Karpas-422 (cell line): ENCODE data around the gene AMMECR1L. TPM values are rescaled to one million over a fixed set of nuclear protein-coding genes. Genes with fewer than 3 reads are reported as not detected.
"Not testable (repeated sequence)": the region's sequence is repeated elsewhere in the genome, so short reads cannot be mapped to it uniquely, and the experiment has no call there.

Source experiments
- DNase-seq: peaks from one replicate; pipeline ENCODE4 v3.0.0-alpha.2; 2015
- H2AFZ ChIP-seq: fragments of 200-600 bp; sonication (generic); 2 replicates; pipeline ENCODE4 v1.6.1; 2014; ENCODE audit warnings: antibody characterized with exemption, low read length, mixed read lengths
- H3K27ac ChIP-seq: fragments of 200-600 bp; sonication (generic); 2 replicates; pipeline ENCODE4 v1.5.1; 2014; ENCODE audit warnings: mild to moderate bottlenecking, low read length, moderate library complexity
- H3K27me3 ChIP-seq: fragments of 200-600 bp; sonication (generic); 2 replicates; pipeline ENCODE4 v1.6.1; 2014; ENCODE audit warnings: low read length, mixed read lengths
- H3K36me3 ChIP-seq: fragments of 200-600 bp; sonication (generic); 2 replicates; pipeline ENCODE4 v1.6.1; 2014; ENCODE audit warnings: low read length, mixed read lengths; ENCODE audit not compliant: insufficient read depth
- H3K4me1 ChIP-seq: fragments of 200-600 bp; sonication (generic); 2 replicates; pipeline ENCODE4 v1.6.1; 2014; ENCODE audit warnings: mild to moderate bottlenecking, low read length, mixed read lengths
- H3K4me2 ChIP-seq: fragments of 200-600 bp; sonication (generic); 2 replicates; pipeline ENCODE4 v1.6.1; 2014; ENCODE audit warnings: low read length, low read depth, mild to moderate bottlenecking; ENCODE audit not compliant: poor library complexity, severe bottlenecking
- H3K4me3 ChIP-seq: fragments of 200-600 bp; sonication (generic); 2 replicates; pipeline ENCODE4 v1.5.1; 2014; ENCODE audit warnings: mild to moderate bottlenecking, antibody characterized with exemption, low read length, mixed read lengths
- H3K79me2 ChIP-seq: fragments of 200-600 bp; sonication (generic); 2 replicates; pipeline ENCODE4 v1.6.1; 2014; ENCODE audit warnings: mild to moderate bottlenecking, low read length, mixed read lengths
- H3K9ac ChIP-seq: fragments of 200-600 bp; sonication (generic); 2 replicates; pipeline ENCODE4 v1.6.0; 2014; ENCODE audit warnings: low read length
- H3K9me2 ChIP-seq: fragments of 200-600 bp; sonication (generic), shearing (Covaris generic); replicated peaks from 2 replicates; pipeline ENCODE4 v1.6.0; 2014; ENCODE audit warnings: mild to moderate bottlenecking, low read length, moderate library complexity; ENCODE audit not compliant: insufficient read depth
- H3K9me3 ChIP-seq: fragments of 300-700, 200-600 bp; sonication (generic); 2 replicates; pipeline ENCODE4 v1.6.1; 2014; ENCODE audit warnings: low read length, mixed read lengths
- H4K20me1 ChIP-seq: fragments of 200-600 bp; sonication (generic); 2 replicates; pipeline ENCODE4 v1.6.1; 2014; ENCODE audit warnings: mild to moderate bottlenecking, antibody characterized with exemption, low read length, low read depth; ENCODE audit not compliant: insufficient read depth
- total RNA-seq: library from RNA; depleted of rRNA; stranded (reverse); fragments of >200 nt; shearing (Covaris generic); gene quantifications from 2 replicates; pipeline ENCODE4 v1.2.3, GENCODE V29; 2014; ENCODE audit warnings: low replicate concordance

The AMMECR1L gene
- total RNA-seq, 1 experiment from 2014 or later: 8.2 TPM

GRCh38 chr2:127844973-127845372, 40.8 kb downstream of the AMMECR1L start:
- DNase-seq: no peak
- Histone ChIP-seq H3K4me3 (no peak overlapping the region), H2AFZ (no peak overlapping the region), H3K4me1 (no peaks in the 10 kb centered on the region), H3K9me3 (no peaks in the 10 kb centered on the region), H3K9me2 (no peaks in the 10 kb centered on the region), H3K4me2 (no peak overlapping the region), H3K79me2 (peaks cover 8% of the 10 kb centered on the region), H4K20me1 (0 out of 2 replicates have a peak, but pooled peaks cover 9% of the 10 kb centered on the region), H3K36me3 (peaks cover 30% of the 10 kb centered on the region), H3K9ac (no peak overlapping the region), H3K27me3 (no peaks in the 10 kb centered on the region), H3K27ac (no peak overlapping the region)

GRCh38 chr2:127843677-127844076, 42.1 kb downstream of the AMMECR1L start:
- H3K36me3 ChIP-seq: peaks cover 18% of the 10 kb centered on the region

GRCh38 chr2:127841466-127842178, 44.1 kb downstream of the AMMECR1L start:
- no peak overlapping the region for H3K4me2 ChIP-seq
- H2AFZ ChIP-seq: no peak overlapping the region
- 0 out of 2 replicates have a peak, but pooled peaks cover under 1% of the 10 kb centered on the region for H4K20me1 ChIP-seq
- H3K4me1 ChIP-seq: no peaks in the 10 kb centered on the region
- H3K9me3 ChIP-seq: no peaks in the 10 kb centered on the region
- peaks cover 5% of the 10 kb centered on the region for H3K36me3 ChIP-seq
- no peak overlapping the region for H3K9ac ChIP-seq
- H3K79me2 ChIP-seq: no peaks in the 10 kb centered on the region
- H3K4me3 ChIP-seq: no peak overlapping the region
- no peak for DNase-seq
- no peak overlapping the region for H3K27ac ChIP-seq
- no peaks in the 10 kb centered on the region for H3K27me3 ChIP-seq
- H3K9me2 ChIP-seq: no peaks in the 10 kb centered on the region

More at GRCh38 chr2:127843677-127844076, 42.1 kb downstream of the AMMECR1L start:
- Histone ChIP-seq H4K20me1 (0 out of 2 replicates have a peak, but pooled peaks cover 4% of the 10 kb centered on the region), H3K4me1 (no peaks in the 10 kb centered on the region), H3K27me3 (no peaks in the 10 kb centered on the region), H3K4me3 (no peak overlapping the region), H3K27ac (no peak overlapping the region), H3K9me2 (no peaks in the 10 kb centered on the region), H3K9me3 (no peaks in the 10 kb centered on the region), H3K79me2 (0 out of 2 replicates have a peak, but pooled peaks cover 2% of the 10 kb centered on the region), H3K9ac (no peak overlapping the region), H2AFZ (no peak overlapping the region), H3K4me2 (no peak overlapping the region)
- DNase-seq: no peak

GRCh38 chr2:127840893-127841292, 44.9 kb downstream of the AMMECR1L start:
- Histone ChIP-seq H3K27me3 (no peaks in the 10 kb centered on the region), H3K36me3 (no peaks in the 10 kb centered on the region; the same call in 1 of the 2 replicates), H3K4me2 (no peak overlapping the region), H3K9me2 (no peaks in the 10 kb centered on the region), H3K27ac (no peak overlapping the region), H2AFZ (no peak overlapping the region), H3K9ac (no peak overlapping the region), H3K4me3 (no peak overlapping the region), H4K20me1 (no peaks in the 10 kb centered on the region), H3K9me3 (no peaks in the 10 kb centered on the region), H3K79me2 (no peaks in the 10 kb centered on the region), H3K4me1 (no peaks in the 10 kb centered on the region)
- DNase-seq: no peak

GRCh38 chr2:127834951-127835350, 50.8 kb downstream of the AMMECR1L start:
- Histone ChIP-seq H3K4me1 (peaks cover 23% of the 10 kb centered on the region), H3K9ac (no peak overlapping the region), H3K4me2 (no peak overlapping the region), H3K36me3 (no peaks in the 10 kb centered on the region), H2AFZ (no peak overlapping the region), H4K20me1 (no peaks in the 10 kb centered on the region), H3K27ac (no peak overlapping the region), H3K79me2 (no peaks in the 10 kb centered on the region), H3K9me2 (no peaks in the 10 kb centered on the region), H3K4me3 (no peak overlapping the region), H3K9me3 (no peaks in the 10 kb centered on the region), H3K27me3 (no peaks in the 10 kb centered on the region)
- no peak for DNase-seq

- Histone ChIP-seq H3K4me2 (peak overlapping the region; percentile 87), H3K4me3 (peak overlapping the region; percentile 59), H2AFZ (peak overlapping the region; percentile 60), H3K27ac (peak overlapping the region; percentile 98), H3K79me2 (no peaks in the 10 kb centered on the region), H4K20me1 (no peaks in the 10 kb centered on the region), H3K27me3 (no peaks in the 10 kb centered on the region), H3K4me1 (peaks cover 44% of the 10 kb centered on the region), H3K9ac (peak overlapping the region; percentile 66), H3K9me2 (no peaks in the 10 kb centered on the region), H3K9me3 (no peaks in the 10 kb centered on the region), H3K36me3 (no peaks in the 10 kb centered on the region)
- DNase-seq: peak; percentile 95
These were observed 55.9 kb downstream of the AMMECR1L start for GRCh38 chr2:127829845-127830246.

GRCh38 chr2:127826708-127827107, 59.0 kb downstream of the AMMECR1L start:
- DNase-seq, H3K9ac ChIP-seq, H3K9me3 ChIP-seq: not testable (repeated sequence)

GRCh38 chr2:127826047-127826446, 59.7 kb downstream of the AMMECR1L start:
- DNase-seq: no peak
- Histone ChIP-seq H3K9me3 (peaks cover 2% of the 10 kb centered on the region), H4K20me1 (no peaks in the 10 kb centered on the region)

More at GRCh38 chr2:127826708-127827107, 59.0 kb downstream of the AMMECR1L start:
- not testable (repeated sequence) for H3K36me3 ChIP-seq, H3K79me2 ChIP-seq, H3K27ac ChIP-seq, H3K4me2 ChIP-seq, H2AFZ ChIP-seq, H3K27me3 ChIP-seq, H4K20me1 ChIP-seq, H3K9me2 ChIP-seq, H3K4me3 ChIP-seq
- peaks cover 39% of the 10 kb centered on the region for H3K4me1 ChIP-seq

More at GRCh38 chr2:127826047-127826446, 59.7 kb downstream of the AMMECR1L start:
- Histone ChIP-seq H3K9me2 (no peaks in the 10 kb centered on the region), H3K36me3 (no peaks in the 10 kb centered on the region), H3K9ac (no peak overlapping the region), H3K27ac (no peak overlapping the region), H3K79me2 (no peaks in the 10 kb centered on the region), H2AFZ (no peak overlapping the region), H3K4me1 (peaks cover 32% of the 10 kb centered on the region), H3K4me3 (no peak overlapping the region), H3K27me3 (0 out of 2 replicates have a peak, but pooled peaks cover 2% of the 10 kb centered on the region), H3K4me2 (no peak overlapping the region)
